ENCODE data around the gene KCNH6. TPM values are rescaled to one million over a fixed set of nuclear protein-coding genes. Genes with fewer than 3 reads are reported as not detected.

KCNH6 gene
- total RNA-seq, 1 experiment from 2014 or later = 1.6 TPM

DNA sequence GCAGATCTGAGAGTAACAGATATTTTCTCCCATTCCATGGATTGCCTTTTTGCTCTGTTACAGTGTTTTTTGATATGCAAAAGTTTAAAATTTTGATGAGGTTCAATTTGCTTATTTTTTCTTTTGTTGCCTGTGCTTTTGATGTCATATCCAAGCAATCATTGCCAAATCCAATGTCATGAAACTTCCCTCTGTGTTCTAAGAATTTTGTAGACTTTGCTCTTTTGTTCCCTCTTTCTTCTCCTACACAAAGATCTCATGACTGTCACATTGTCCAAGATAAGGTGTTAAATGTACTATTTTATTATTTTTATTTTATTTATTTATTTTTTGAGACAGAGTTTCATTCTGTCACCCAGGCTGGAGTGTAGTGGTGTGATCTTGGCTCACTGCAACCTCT is 18.9 kb upstream of the KCNH6 start:
- Histone ChIP-seq H3T11ph (ENCODE audit: low read length) (no peak overlapping the region), H2BK20ac (ENCODE audit: low read depth, low read length, poor library complexity, severe bottlenecking) (no peak overlapping the region), H4K91ac (ENCODE audit: insufficient read length, low read depth, low read length) (no peak overlapping the region), H3K27ac (ENCODE audit: insufficient read length, low read depth, low read length) (no peak overlapping the region), H3K9ac (ENCODE audit: extremely low read depth, insufficient read length, low read length) (no peak overlapping the region), H2BK12ac (ENCODE audit: insufficient read length, low read depth, low read length) (no peak overlapping the region), H3K79me2 (ENCODE audit: insufficient read depth, low read length) (no peaks in the 10 kb centered on the region), H4K5ac (ENCODE audit: insufficient read length, low read depth, low read length) (no peak overlapping the region), H4K8ac (replicated peaks; ENCODE audit: insufficient read length, low read depth, low read length) (no peak overlapping the region), H3K18ac (ENCODE audit: insufficient read length, low read depth, low read length) (no peak overlapping the region), H3K4me2 (ENCODE audit: insufficient read depth, insufficient read length, low read length) (no peak overlapping the region), H3K4me1 (ENCODE audit: insufficient read depth, low read length) (no peaks in the 10 kb centered on the region), H3K4ac (ENCODE audit: low read depth, low read length) (no peak overlapping the region), H3K56ac (ENCODE audit: insufficient read length, low read depth, low read length) (no peak overlapping the region), H2BK120ac (ENCODE audit: low read depth, low read length, poor library complexity, severe bottlenecking) (no peak overlapping the region), H3K23me2 (ENCODE audit: insufficient read length, low read depth, low read length, poor library complexity, severe bottlenecking) (peaks cover 3% of the 10 kb centered on the region), H3K14ac (ENCODE audit: insufficient read depth, low read length) (no peak overlapping the region), H2AK5ac (ENCODE audit: insufficient read length, low read length) (no peak overlapping the region), H4K20me1 (ENCODE audit: control insufficient read depth, insufficient read depth, insufficient read length) (peaks cover 2% of the 10 kb centered on the region), H3K23ac (ENCODE audit: insufficient read length, low read depth, low read length) (no peak overlapping the region), H3K27me3 (ENCODE audit: insufficient read depth, low read length) (no peaks in the 10 kb centered on the region; the same call in 1 of the 2 replicates), H2BK15ac (ENCODE audit: low read depth, low read length) (no peak overlapping the region), H2AFZ (ENCODE audit: low read length) (no peak overlapping the region), H2BK5ac (ENCODE audit: insufficient read length, low read length) (no peak overlapping the region), H3K9me3 (ENCODE audit: control insufficient read depth, low read depth, low read length) (no peaks in the 10 kb centered on the region), H3K79me1 (ENCODE audit: insufficient read depth, low read depth, low read length, poor library complexity, severe bottlenecking) (no peaks in the 10 kb centered on the region)
- Mint-ChIP-seq H3K36me3 (ENCODE audit: insufficient read depth in 1 of 3, low read depth in 3 of 3) (no peaks in the 10 kb centered on the region; a peak in 1 of 7 replicates), H3K9me3 (peaks cover 2 to 4% of the 10 kb centered on the region in 2 experiments), H3K27me3 (ENCODE audit: low read depth) (peaks cover 32% of the 10 kb centered on the region), H3K4me1 (no peaks in the 10 kb centered on the region; a peak in 1 of 4 replicates), H3K27ac (no peak overlapping the region), H3K4me3 (no peak overlapping the region; a peak in 1 of 5 replicates)
- DNase-seq = no peak
- TF ChIP-seq, protein P1, sequence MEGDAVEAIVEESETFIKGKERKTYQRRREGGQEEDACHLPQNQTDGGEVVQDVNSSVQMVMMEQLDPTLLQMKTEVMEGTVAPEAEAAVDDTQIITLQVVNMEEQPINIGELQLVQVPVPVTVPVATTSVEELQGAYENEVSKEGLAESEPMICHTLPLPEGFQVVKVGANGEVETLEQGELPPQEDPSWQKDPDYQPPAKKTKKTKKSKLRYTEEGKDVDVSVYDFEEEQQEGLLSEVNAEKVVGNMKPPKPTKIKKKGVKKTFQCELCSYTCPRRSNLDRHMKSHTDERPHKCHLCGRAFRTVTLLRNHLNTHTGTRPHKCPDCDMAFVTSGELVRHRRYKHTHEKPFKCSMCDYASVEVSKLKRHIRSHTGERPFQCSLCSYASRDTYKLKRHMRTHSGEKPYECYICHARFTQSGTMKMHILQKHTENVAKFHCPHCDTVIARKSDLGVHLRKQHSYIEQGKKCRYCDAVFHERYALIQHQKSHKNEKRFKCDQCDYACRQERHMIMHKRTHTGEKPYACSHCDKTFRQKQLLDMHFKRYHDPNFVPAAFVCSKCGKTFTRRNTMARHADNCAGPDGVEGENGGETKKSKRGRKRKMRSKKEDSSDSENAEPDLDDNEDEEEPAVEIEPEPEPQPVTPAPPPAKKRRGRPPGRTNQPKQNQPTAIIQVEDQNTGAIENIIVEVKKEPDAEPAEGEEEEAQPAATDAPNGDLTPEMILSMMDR (conservative IDR thresholded peaks at IDR 0.05) = no peak

Measured in H9 (cell line).